Immature natural killer cell (primary cell): ENCODE results near the gene SYTL1. TPM values are rescaled to one million over a fixed set of nuclear protein-coding genes. Genes with fewer than 3 reads are reported as not detected.

ENCODE experiments used
- DNase-seq, 3 donors: peaks; one replicate each; pipeline ENCODE4 v3.0.0; 2022; ENCODE audit warnings: mixed read lengths in 1 of 3
- H3K27ac Mint-ChIP-seq, 6 donors: one replicate each; pipeline ENCODE4 v1.8.0; 2020; ENCODE audit warnings: mixed read lengths in 6 of 6, mild to moderate bottlenecking in 5 of 6, inconsistent platforms in 4 of 6, moderate library complexity in 3 of 6
- H3K27me3 Mint-ChIP-seq, 3 donors: one replicate each; pipeline ENCODE4 v1.8.0; 2020 to 2021; ENCODE audit warnings: low read depth in 3 of 3, mild to moderate bottlenecking in 3 of 3, mixed read lengths in 3 of 3, moderate library complexity in 3 of 3, inconsistent platforms in 1 of 3
- H3K36me3 Mint-ChIP-seq, 3 donors: one replicate each; pipeline ENCODE4 v1.8.0; 2020; ENCODE audit warnings: mixed read lengths in 3 of 3, inconsistent platforms in 2 of 3, mild to moderate bottlenecking in 2 of 3
- H3K4me1 Mint-ChIP-seq, 2 donors: one replicate each; pipeline ENCODE4 v1.8.0; 2020; ENCODE audit warnings: inconsistent platforms in 2 of 2, mild to moderate bottlenecking in 2 of 2, mixed read lengths in 2 of 2, moderate library complexity in 1 of 2
- H3K4me3 Mint-ChIP-seq, 5 donors: one replicate each; pipeline ENCODE4 v1.8.0; 2020; ENCODE audit warnings: mild to moderate bottlenecking in 5 of 5, mixed read lengths in 5 of 5, inconsistent platforms in 3 of 5, moderate library complexity in 3 of 5
- H3K9me3 Mint-ChIP-seq, 6 donors: one replicate each; pipeline ENCODE4 v1.8.0; 2020; ENCODE audit warnings: mild to moderate bottlenecking in 6 of 6, mixed read lengths in 6 of 6, inconsistent platforms in 4 of 6, moderate library complexity in 3 of 6
- polyA plus RNA-seq, 3 donors: library from polyadenylated mRNA; unstranded; fragments of 300-500 nt; fragmentation: Illumina TruSeq; gene quantifications; one replicate each; pipeline ENCODE4 v1.2.3, GENCODE V29; 2021

SYTL1 gene
- polyA plus RNA-seq, 3 donors from 2014 or later = 157 to 211 (median 158) TPM

- Mint-ChIP-seq H3K9me3 (no peaks in the 10 kb centered on the region), H3K27ac (peak overlapping the region; percentile 92 to 99 (median 95)), H3K36me3 (peaks cover 4 to 9% (median 5%) of the 10 kb centered on the region in 3 donors), H3K4me1 (peaks cover 67 to 77% of the 10 kb centered on the region in 2 donors), H3K4me3 (peak overlapping the region; percentile 96 to 100 (median 96)), H3K27me3 (peaks cover 5 to 12% (median 11%) of the 10 kb centered on the region in 3 donors)
- DNase-seq = no peak
These were observed 1.8 kb downstream of the SYTL1 start for GRCh38 chr1:27343639-27344025.

- DNase-seq = no peak
- H3K4me1 Mint-ChIP-seq = peaks cover 56 to 63% of the 10 kb centered on the region in 2 donors
- no peaks in the 10 kb centered on the region for H3K9me3 Mint-ChIP-seq
- H3K27ac Mint-ChIP-seq = peak overlapping the region in 5 of 6 donors; percentile 70 to 92 (median 85)
- H3K4me3 Mint-ChIP-seq = peak overlapping the region; percentile 74 to 96 (median 82)
- H3K36me3 Mint-ChIP-seq = peaks cover 4 to 9% (median 5%) of the 10 kb centered on the region in 3 donors
- H3K27me3 Mint-ChIP-seq = peaks cover 2 to 12% (median 11%) of the 10 kb centered on the region in 3 donors
These were observed 3.5 kb downstream of the SYTL1 start for GRCh38 chr1:27345272-27345671.

GRCh38 chr1:27346357-27346756 is 4.5 kb downstream of the SYTL1 start:
- DNase-seq = no peak
- peak overlapping the region in 2 of 5 donors; percentile 23 to 67 for H3K4me3 Mint-ChIP-seq

GRCh38 chr1:27346991-27347624 is 5.3 kb downstream of the SYTL1 start:
- H3K27ac Mint-ChIP-seq = peak overlapping the region in 4 of 6 donors; percentile 28 to 71 (median 48)
- peaks cover 0 to 11% (median 9%) of the 10 kb centered on the region in 3 donors for H3K27me3 Mint-ChIP-seq
- H3K4me1 Mint-ChIP-seq = peaks cover 43 to 47% of the 10 kb centered on the region in 2 donors
- H3K4me3 Mint-ChIP-seq = no peak overlapping the region
- DNase-seq = no peak
- H3K36me3 Mint-ChIP-seq = peaks cover 4 to 9% (median 5%) of the 10 kb centered on the region in 3 donors
- H3K9me3 Mint-ChIP-seq = no peaks in the 10 kb centered on the region

More at GRCh38 chr1:27346357-27346756, 4.5 kb downstream of the SYTL1 start:
- Mint-ChIP-seq H3K27ac (peak overlapping the region; percentile 34 to 88 (median 70)), H3K9me3 (no peaks in the 10 kb centered on the region), H3K27me3 (peaks cover 0 to 11% (median 11%) of the 10 kb centered on the region in 3 donors), H3K36me3 (peaks cover 4 to 9% (median 5%) of the 10 kb centered on the region in 3 donors), H3K4me1 (peaks cover 49 to 54% of the 10 kb centered on the region in 2 donors)

- peaks cover 4 to 13% (median 5%) of the 10 kb centered on the region in 3 donors for H3K36me3 Mint-ChIP-seq
- peaks cover 0 to 2% (median 0%) of the 10 kb centered on the region in 3 donors for H3K27me3 Mint-ChIP-seq
- H3K27ac Mint-ChIP-seq = peak overlapping the region in 3 of 6 donors; percentile 12 to 50 (median 48)
- peaks cover 30% of the 10 kb centered on the region in 2 donors for H3K4me1 Mint-ChIP-seq
- no peaks in the 10 kb centered on the region for H3K9me3 Mint-ChIP-seq
- peak; percentile 35 to 54 (median 51) for DNase-seq
- H3K4me3 Mint-ChIP-seq = peak overlapping the region; percentile 35 to 64 (median 52)
These were observed 7.3 kb downstream of the SYTL1 start for GRCh38 chr1:27348861-27349783.

- H3K9me3 Mint-ChIP-seq = no peaks in the 10 kb centered on the region
- peaks cover 25% of the 10 kb centered on the region in 2 donors for H3K4me1 Mint-ChIP-seq
- H3K27me3 Mint-ChIP-seq = peaks cover 0 to 2% (median 0%) of the 10 kb centered on the region in 3 donors
- peaks cover 4 to 13% (median 5%) of the 10 kb centered on the region in 3 donors for H3K36me3 Mint-ChIP-seq
- no peak overlapping the region for H3K27ac Mint-ChIP-seq
- H3K4me3 Mint-ChIP-seq = peak overlapping the region in 2 of 5 donors; percentile 33
- DNase-seq = peak in 1 of 3 donors; percentile 31
These were observed 8.2 kb downstream of the SYTL1 start for GRCh38 chr1:27349784-27350662.

- Mint-ChIP-seq H3K9me3 (no peaks in the 10 kb centered on the region), H3K4me3 (peak overlapping the region in 1 of 5 donors; percentile 33), H3K27me3 (peaks cover under 1 to 2% (median 2%) of the 10 kb centered on the region in 3 donors), H3K27ac (no peak overlapping the region), H3K36me3 (peaks cover 4 to 13% (median 5%) of the 10 kb centered on the region in 3 donors), H3K4me1 (peaks cover 25 to 26% of the 10 kb centered on the region in 2 donors)
- DNase-seq = no peak
These were observed 9.1 kb downstream of the SYTL1 start for GRCh38 chr1:27350663-27351540.

- Mint-ChIP-seq H3K9me3 (no peaks in the 10 kb centered on the region), H3K27ac (peak overlapping the region in 2 of 6 donors; percentile 34 to 43), H3K4me3 (peak overlapping the region in 1 of 5 donors; percentile 18), H3K36me3 (peaks cover 0 to 8% (median 0%) of the 10 kb centered on the region in 3 donors), H3K27me3 (peaks cover 2 to 5% (median 3%) of the 10 kb centered on the region in 3 donors), H3K4me1 (peaks cover 25 to 27% of the 10 kb centered on the region in 2 donors)
- DNase-seq = no peak
These were observed 9.8 kb downstream of the SYTL1 start for GRCh38 chr1:27351541-27352107.

GRCh38 chr1:27353166-27353565 is 11.3 kb downstream of the SYTL1 start:
- Mint-ChIP-seq H3K4me1 (peaks cover 29 to 32% of the 10 kb centered on the region in 2 donors), H3K36me3 (peaks cover 0 to 4% (median 0%) of the 10 kb centered on the region in 3 donors), H3K27ac (peak overlapping the region in 1 of 6 donors; percentile 76), H3K27me3 (peaks cover 10 to 15% (median 12%) of the 10 kb centered on the region in 3 donors), H3K9me3 (no peaks in the 10 kb centered on the region), H3K4me3 (no peak overlapping the region)
- DNase-seq = no peak

- H3K36me3 Mint-ChIP-seq = peaks cover 0 to 4% (median 0%) of the 10 kb centered on the region in 3 donors
- peaks cover 10 to 15% (median 12%) of the 10 kb centered on the region in 3 donors for H3K27me3 Mint-ChIP-seq
- H3K4me1 Mint-ChIP-seq = peaks cover 29 to 33% of the 10 kb centered on the region in 2 donors
- H3K27ac Mint-ChIP-seq = peak overlapping the region in 5 of 6 donors; percentile 36 to 75 (median 54)
- H3K9me3 Mint-ChIP-seq = no peaks in the 10 kb centered on the region
- peak overlapping the region in 1 of 5 donors; percentile 2 for H3K4me3 Mint-ChIP-seq
- no peak for DNase-seq
These were observed 11.8 kb downstream of the SYTL1 start for GRCh38 chr1:27353629-27354028.

GRCh38 chr1:27355683-27356082 is 13.9 kb downstream of the SYTL1 start:
- peaks cover 0 to 4% (median 0%) of the 10 kb centered on the region in 3 donors for H3K36me3 Mint-ChIP-seq
- peaks cover 37 to 50% of the 10 kb centered on the region in 2 donors for H3K4me1 Mint-ChIP-seq
- H3K27me3 Mint-ChIP-seq = peaks cover 10 to 20% (median 13%) of the 10 kb centered on the region in 3 donors
- H3K4me3 Mint-ChIP-seq = peak overlapping the region; percentile 17 to 84 (median 52)
- H3K9me3 Mint-ChIP-seq = no peaks in the 10 kb centered on the region
- peak overlapping the region; percentile 29 to 93 (median 77) for H3K27ac Mint-ChIP-seq
- DNase-seq = no peak

GRCh38 chr1:27356277-27356618 is 14.4 kb downstream of the SYTL1 start:
- Mint-ChIP-seq H3K36me3 (peaks cover 0 to 4% (median 0%) of the 10 kb centered on the region in 3 donors), H3K27ac (peak overlapping the region; percentile 29 to 93 (median 77)), H3K27me3 (peaks cover 10 to 20% (median 13%) of the 10 kb centered on the region in 3 donors), H3K4me3 (peak overlapping the region; percentile 48 to 84 (median 80)), H3K9me3 (no peaks in the 10 kb centered on the region), H3K4me1 (peaks cover 37 to 50% of the 10 kb centered on the region in 2 donors)
- no peak for DNase-seq
